NCI-H2227 (cell line): ENCODE measurements around the gene SLC17A9.

Experiments
- DNase-seq: peaks from one replicate; lab custom pipeline; 2025; ENCODE audit not compliant: unreplicated experiment; lab: John Stamatoyannopoulos, UW

The SLC17A9 gene

GRCh38 chr20:63015147-63015661 lies 62.7 kb downstream of the SLC17A9 start:
- no peak for DNase-seq

GRCh38 chr20:63015662-63016361 lies 63.3 kb downstream of the SLC17A9 start:
- no peak for DNase-seq

GRCh38 chr20:63016514-63017075 lies 64.1 kb downstream of the SLC17A9 start:
- no peak for DNase-seq

GRCh38 chr20:63017076-63017825 lies 64.7 kb downstream of the SLC17A9 start:
- DNase-seq, result no peak

GRCh38 chr20:63017826-63018411 lies 65.4 kb downstream of the SLC17A9 start:
- DNase-seq, result no peak
